ENCODE measurements around the gene APOBR. TPM values are rescaled to one million over a fixed set of nuclear protein-coding genes. Genes with fewer than 3 reads are reported as not detected.

APOBR gene
- total and polyA plus RNA-seq, 2 of the 13 experiments (the other 11 are each of a cell fraction or from before 2014, with no cell fraction given): 0.03 TPM; not detected in 1

- TF ChIP-seq ZNF609 (CRISPR knock-in tag; IDR thresholded peaks at IDR 0.05; ENCODE audit: borderline replicate concordance): peak; percentile 82; the same call in 1 of the 2 replicates
- TF ChIP-seq POGZ (CRISPR knock-in tag; IDR thresholded peaks at IDR 0.05): peak; percentile 28; the same call in 1 of the 2 replicates
- no peak for TF ChIP-seq ZBTB4 (CRISPR knock-in tag; IDR thresholded peaks at IDR 0.05; ENCODE audit: borderline replicate concordance)
- TF ChIP-seq NR0B2 (CRISPR knock-in tag; IDR thresholded peaks at IDR 0.05): no peak
- peak; percentile 43; the same call in 1 of the 2 replicates for TF ChIP-seq SALL2 (CRISPR knock-in tag; IDR thresholded peaks at IDR 0.05)
- TF ChIP-seq ZNF616 (CRISPR knock-in tag; IDR thresholded peaks at IDR 0.05; ENCODE audit: low read depth): no peak
- TF ChIP-seq CAMTA2 (CRISPR knock-in tag; IDR thresholded peaks at IDR 0.05; ENCODE audit: borderline replicate concordance): no peak
- TF ChIP-seq NFIB (CRISPR knock-in tag; IDR thresholded peaks at IDR 0.05; ENCODE audit: borderline replicate concordance): no peak
- peak; percentile 68 for TF ChIP-seq PPARG (CRISPR knock-in tag; conservative IDR thresholded peaks at IDR 0.05)
- TF ChIP-seq ELF1 (CRISPR knock-in tag; IDR thresholded peaks at IDR 0.05): peak; percentile 60
- no peak for TF ChIP-seq ZNF33B (CRISPR knock-in tag; IDR thresholded peaks at IDR 0.05)
- TF ChIP-seq CREBL2 (CRISPR knock-in tag; IDR thresholded peaks at IDR 0.05; ENCODE audit: borderline replicate concordance): no peak
- no peak for TF ChIP-seq ZNF17 (CRISPR knock-in tag; IDR thresholded peaks at IDR 0.05)
- 0 out of 2 replicates have a peak, but pooled peaks have one; percentile 44 for TF ChIP-seq STAT6 (CRISPR knock-in tag; IDR thresholded peaks at IDR 0.05; ENCODE audit: borderline replicate concordance)
- peak; percentile 73; the same call in 1 of the 2 replicates for TF ChIP-seq ZFP37 (CRISPR knock-in tag; IDR thresholded peaks at IDR 0.05; ENCODE audit: borderline replicate concordance)
- TF ChIP-seq ZNF773 (CRISPR knock-in tag; IDR thresholded peaks at IDR 0.05; ENCODE audit: borderline replicate concordance): no peak
- no peak for TF ChIP-seq ZNF839 (CRISPR knock-in tag; IDR thresholded peaks at IDR 0.05; ENCODE audit: borderline replicate concordance)
Measured at GRCh38 chr16:28505489-28506137, 11.2 kb downstream of the APOBR start (continued).

Measured in HepG2 (cell line).